ENCODE data around the gene KCP. TPM values are rescaled to one million over a fixed set of nuclear protein-coding genes. Genes with fewer than 3 reads are reported as not detected.

Gene KCP
- total RNA-seq, 1 experiment from 2014 or later = 5.3 TPM

DNA sequence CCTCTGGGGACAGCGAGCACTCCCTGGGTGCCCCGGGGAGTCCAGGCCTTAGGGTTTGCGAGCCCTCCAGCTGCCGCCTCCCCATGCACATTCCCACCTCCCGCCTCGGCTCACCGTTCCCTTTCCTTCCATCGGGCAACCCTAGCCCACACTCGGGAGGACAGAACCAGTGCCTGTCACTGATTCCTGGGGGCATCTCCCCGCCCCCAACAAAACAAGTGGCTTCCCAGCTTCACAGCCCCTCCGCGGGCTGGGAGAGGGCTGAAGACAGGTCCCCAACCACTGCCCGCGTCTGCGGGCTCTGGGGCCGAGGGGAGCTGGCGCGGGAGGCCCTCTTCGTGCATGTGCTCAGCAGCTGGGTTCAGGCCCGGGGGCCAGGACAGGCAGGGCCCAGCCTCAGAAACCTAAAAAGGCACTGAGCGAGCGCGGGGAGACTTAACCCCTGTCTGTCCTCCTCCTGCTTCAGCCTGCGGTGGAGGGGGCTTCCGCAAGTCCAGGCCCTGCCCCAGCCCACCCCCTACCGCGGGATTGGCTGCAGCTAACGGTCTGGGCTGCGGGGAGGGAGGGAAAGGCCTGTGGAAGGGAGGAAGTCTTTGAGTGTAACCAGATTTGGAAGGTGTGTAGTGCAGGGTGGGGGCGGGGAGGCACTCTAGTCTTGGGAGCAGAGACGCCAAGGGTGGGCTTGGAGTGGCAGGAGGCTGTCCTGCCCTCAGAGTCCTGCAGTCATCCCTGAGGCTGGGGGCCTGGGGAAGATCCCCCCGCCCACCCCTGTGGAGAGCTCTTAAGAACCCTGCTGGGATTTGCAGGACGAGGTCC is 79.1 kb downstream of the KCP start:
- H3K4ac ChIP-seq (ENCODE audit: low read depth, low read length) = no peak overlapping the region
- no peak overlapping the region for H3K27ac Mint-ChIP-seq
- TF ChIP-seq, protein P1, sequence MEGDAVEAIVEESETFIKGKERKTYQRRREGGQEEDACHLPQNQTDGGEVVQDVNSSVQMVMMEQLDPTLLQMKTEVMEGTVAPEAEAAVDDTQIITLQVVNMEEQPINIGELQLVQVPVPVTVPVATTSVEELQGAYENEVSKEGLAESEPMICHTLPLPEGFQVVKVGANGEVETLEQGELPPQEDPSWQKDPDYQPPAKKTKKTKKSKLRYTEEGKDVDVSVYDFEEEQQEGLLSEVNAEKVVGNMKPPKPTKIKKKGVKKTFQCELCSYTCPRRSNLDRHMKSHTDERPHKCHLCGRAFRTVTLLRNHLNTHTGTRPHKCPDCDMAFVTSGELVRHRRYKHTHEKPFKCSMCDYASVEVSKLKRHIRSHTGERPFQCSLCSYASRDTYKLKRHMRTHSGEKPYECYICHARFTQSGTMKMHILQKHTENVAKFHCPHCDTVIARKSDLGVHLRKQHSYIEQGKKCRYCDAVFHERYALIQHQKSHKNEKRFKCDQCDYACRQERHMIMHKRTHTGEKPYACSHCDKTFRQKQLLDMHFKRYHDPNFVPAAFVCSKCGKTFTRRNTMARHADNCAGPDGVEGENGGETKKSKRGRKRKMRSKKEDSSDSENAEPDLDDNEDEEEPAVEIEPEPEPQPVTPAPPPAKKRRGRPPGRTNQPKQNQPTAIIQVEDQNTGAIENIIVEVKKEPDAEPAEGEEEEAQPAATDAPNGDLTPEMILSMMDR (conservative IDR thresholded peaks at IDR 0.05) = no peak
- peaks cover 48% of the 10 kb centered on the region for H3K27me3 Mint-ChIP-seq (ENCODE audit: low read depth)
- H3K27ac ChIP-seq (ENCODE audit: insufficient read length, low read depth, low read length) = no peak overlapping the region
- DNase-seq = peak; percentile 73
- peak overlapping the region; percentile 80 for H3K4me2 ChIP-seq (ENCODE audit: insufficient read depth, insufficient read length, low read length)
- H3T11ph ChIP-seq (ENCODE audit: low read length) = no peak overlapping the region
- no peaks in the 10 kb centered on the region for H3K79me1 ChIP-seq (ENCODE audit: insufficient read depth, low read depth, low read length, poor library complexity, severe bottlenecking)
- no peaks in the 10 kb centered on the region for H3K36me3 Mint-ChIP-seq (ENCODE audit: insufficient read depth in 1 of 3, low read depth in 3 of 3)
- H3K4me1 Mint-ChIP-seq = peaks cover 34 to 57% of the 10 kb centered on the region in 2 experiments
- H2AK5ac ChIP-seq (ENCODE audit: insufficient read length, low read length) = no peak overlapping the region
- H3K27me3 ChIP-seq (ENCODE audit: insufficient read depth, low read length) = peaks cover 12% of the 10 kb centered on the region; the same call in 1 of the 2 replicates
- H2BK15ac ChIP-seq (ENCODE audit: low read depth, low read length) = no peak overlapping the region
- H3K9me3 ChIP-seq (ENCODE audit: control insufficient read depth, low read depth, low read length) = no peaks in the 10 kb centered on the region
- H2BK12ac ChIP-seq (ENCODE audit: insufficient read length, low read depth, low read length) = no peak overlapping the region
- no peak overlapping the region for H3K23ac ChIP-seq (ENCODE audit: insufficient read length, low read depth, low read length)
- no peak overlapping the region; the same call in 1 of the 2 replicates for H3K14ac ChIP-seq (ENCODE audit: insufficient read depth, low read length)
- peak overlapping the region; percentile 65 to 79 for H3K4me3 Mint-ChIP-seq
- no peak overlapping the region for H4K8ac ChIP-seq (replicated peaks; ENCODE audit: insufficient read length, low read depth, low read length)
- H2AFZ ChIP-seq (ENCODE audit: low read length) = no peak overlapping the region
- no peaks in the 10 kb centered on the region for H4K20me1 ChIP-seq (ENCODE audit: control insufficient read depth, insufficient read depth, insufficient read length)
- H4K5ac ChIP-seq (ENCODE audit: insufficient read length, low read depth, low read length) = no peak overlapping the region
- no peak overlapping the region for H2BK120ac ChIP-seq (ENCODE audit: low read depth, low read length, poor library complexity, severe bottlenecking)
- no peak overlapping the region for H3K56ac ChIP-seq (ENCODE audit: insufficient read length, low read depth, low read length)
- no CpG with 5 or more reads among the region's 33 CpGs for WGBS (ENCODE audit: extremely low coverage, insufficient read length, low lambda C conversion rate)
- peaks cover 5% of the 10 kb centered on the region; the same call in 1 of the 2 replicates for H3K4me1 ChIP-seq (ENCODE audit: insufficient read depth, low read length)
- H3K18ac ChIP-seq (ENCODE audit: insufficient read length, low read depth, low read length) = no peak overlapping the region
- H3K23me2 ChIP-seq (ENCODE audit: insufficient read length, low read depth, low read length, poor library complexity, severe bottlenecking) = peaks cover 22% of the 10 kb centered on the region
- H3K9me3 Mint-ChIP-seq = no peaks in the 10 kb centered on the region
- no peak overlapping the region for H2BK5ac ChIP-seq (ENCODE audit: insufficient read length, low read length)
- no peak overlapping the region for H2BK20ac ChIP-seq (ENCODE audit: low read depth, low read length, poor library complexity, severe bottlenecking)
- H4K91ac ChIP-seq (ENCODE audit: insufficient read length, low read depth, low read length) = no peak overlapping the region
- no peak overlapping the region for H3K9ac ChIP-seq (ENCODE audit: extremely low read depth, insufficient read length, low read length)
- no peaks in the 10 kb centered on the region for H3K79me2 ChIP-seq (ENCODE audit: insufficient read depth, low read length)
